HG02840 (cell line): ENCODE measurements around the gene AFMID.
"Not testable (repeated sequence)": the region's sequence is repeated elsewhere in the genome, so short reads cannot be mapped to it uniquely, and the experiment has no call there.

Experiments
- ATAC-seq: cut with Tn5 transposase; IDR thresholded peaks from one replicate; pipeline ENCODE4 v1.9.1; 2021; ENCODE audit warnings: mild to moderate bottlenecking, moderate library complexity, moderate number of reproducible peaks; ENCODE audit not compliant: unreplicated experiment, low FRiP score

The AFMID gene

DNA sequence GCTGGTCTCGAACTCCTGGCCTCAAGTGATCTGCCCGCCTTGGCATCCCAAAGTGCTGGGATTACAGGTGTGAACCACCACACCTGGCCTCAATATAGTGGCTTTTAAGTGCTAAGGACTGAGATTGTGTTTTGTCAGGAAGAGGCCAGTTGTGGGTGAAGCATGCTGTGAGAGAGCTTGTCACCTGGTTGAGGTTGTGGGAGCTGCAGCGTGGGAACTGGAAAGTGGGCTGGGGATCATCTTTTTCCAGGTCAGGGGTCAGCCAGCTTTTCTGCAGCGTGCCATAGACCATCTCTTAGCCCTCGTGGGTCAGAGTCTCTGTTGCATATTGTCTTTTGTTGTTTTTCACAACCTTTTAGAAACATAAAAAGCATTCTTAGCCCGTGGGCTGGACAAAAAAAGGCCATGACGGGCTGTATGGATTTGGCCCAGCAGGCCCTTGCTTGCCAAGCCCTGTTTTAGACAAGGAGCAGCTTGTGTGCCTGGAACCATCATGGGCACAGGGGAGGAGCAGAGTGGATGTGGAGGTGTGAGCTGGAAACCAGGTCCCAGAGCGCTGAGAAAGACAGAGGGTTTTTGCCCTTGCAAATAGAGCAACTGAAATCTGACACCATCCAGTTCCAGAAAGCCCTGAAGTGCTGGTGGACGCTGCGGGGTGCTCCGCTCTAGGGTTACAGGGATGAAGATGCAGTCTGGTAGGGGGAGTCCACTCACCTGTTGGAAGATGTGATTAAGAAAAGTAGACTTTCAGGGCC, 32.4 kb downstream of the AFMID start:
- no peak for ATAC-seq

DNA sequence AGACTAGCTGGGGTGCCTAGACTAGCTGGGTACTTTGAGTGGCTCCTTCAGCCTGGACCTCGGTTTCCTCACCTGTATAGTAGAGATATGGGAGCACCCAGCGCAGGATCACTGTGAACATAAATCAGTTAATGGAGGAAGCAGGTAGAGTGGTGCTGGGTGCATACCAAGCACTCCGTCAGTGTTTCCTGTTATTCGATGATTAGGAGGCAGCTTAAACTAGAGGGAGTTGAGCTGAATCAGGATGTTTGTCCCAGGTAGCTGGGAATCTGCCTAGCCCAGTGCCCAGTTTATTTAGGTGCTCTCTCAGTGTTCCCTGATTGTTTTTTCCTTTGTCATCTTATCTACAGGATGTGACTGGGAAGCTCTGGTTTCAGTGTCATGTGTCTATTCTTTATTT, 35.9 kb downstream of the AFMID start:
- ATAC-seq, result no peak

GRCh38 chr17:78223765-78224164, 36.6 kb downstream of the AFMID start:
- no peak for ATAC-seq

DNA sequence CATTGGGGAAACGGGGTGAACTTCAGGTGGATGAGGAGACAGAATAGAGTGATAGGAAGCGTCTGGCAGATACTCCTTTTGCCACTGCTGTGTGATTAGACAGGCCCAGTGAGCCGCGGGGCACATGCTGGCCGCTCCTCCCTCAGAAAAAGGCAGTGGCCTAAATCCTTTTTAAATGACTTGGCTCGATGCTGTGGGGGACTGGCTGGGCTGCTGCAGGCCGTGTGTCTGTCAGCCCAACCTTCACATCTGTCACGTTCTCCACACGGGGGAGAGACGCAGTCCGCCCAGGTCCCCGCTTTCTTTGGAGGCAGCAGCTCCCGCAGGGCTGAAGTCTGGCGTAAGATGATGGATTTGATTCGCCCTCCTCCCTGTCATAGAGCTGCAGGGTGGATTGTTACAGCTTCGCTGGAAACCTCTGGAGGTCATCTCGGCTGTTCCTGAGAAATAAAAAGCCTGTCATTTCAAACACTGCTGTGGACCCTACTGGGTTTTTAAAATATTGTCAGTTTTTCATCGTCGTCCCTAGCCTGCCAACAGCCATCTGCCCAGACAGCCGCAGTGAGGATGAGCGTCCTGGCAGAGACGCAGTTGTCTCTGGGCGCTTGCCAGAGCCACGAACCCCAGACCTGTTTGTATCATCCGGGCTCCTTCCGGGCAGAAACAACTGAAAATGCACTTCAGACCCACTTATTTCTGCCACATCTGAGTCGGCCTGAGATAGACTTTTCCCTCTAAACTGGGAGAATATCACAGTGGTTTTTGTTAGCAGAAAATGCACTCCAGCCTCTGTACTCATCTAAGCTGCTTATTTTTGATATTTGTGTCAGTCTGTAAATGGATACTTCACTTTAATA, 37.3 kb downstream of the AFMID start:
- ATAC-seq, result no peak

DNA sequence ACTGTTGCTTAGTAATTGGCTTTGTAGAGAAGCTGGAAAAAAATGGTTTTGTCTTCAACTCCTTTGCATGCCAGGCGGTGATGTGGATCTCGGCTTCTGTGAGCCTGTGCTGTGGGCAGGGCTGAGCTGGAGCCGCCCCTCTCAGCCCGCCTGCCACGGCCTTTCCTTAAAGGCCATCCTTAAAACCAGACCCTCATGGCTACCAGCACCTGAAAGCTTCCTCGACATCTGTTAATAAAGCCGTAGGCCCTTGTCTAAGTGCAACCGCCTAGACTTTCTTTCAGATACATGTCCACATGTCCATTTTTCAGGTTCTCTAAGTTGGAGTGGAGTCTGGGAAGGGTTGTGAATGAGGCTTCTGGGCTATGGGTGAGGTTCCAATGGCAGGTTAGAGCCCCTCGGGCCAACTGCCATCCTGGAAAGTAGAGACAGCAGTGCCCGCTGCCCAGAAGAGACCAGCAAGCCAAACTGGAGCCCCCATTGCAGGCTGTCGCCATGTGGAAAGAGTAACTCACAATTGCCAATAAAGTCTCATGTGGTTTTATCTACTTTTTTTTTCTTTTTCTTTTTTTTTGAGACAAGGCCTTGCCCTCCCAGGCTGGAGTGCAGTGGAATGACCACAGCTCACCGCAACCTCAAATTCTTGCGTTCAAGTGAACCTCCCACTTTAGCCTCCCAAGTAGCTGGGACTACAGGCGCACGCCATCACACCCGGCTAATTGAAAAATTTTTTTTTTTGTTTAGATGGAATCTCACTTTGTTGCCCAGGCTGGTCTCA, 38.1 kb downstream of the AFMID start:
- no peak for ATAC-seq

DNA sequence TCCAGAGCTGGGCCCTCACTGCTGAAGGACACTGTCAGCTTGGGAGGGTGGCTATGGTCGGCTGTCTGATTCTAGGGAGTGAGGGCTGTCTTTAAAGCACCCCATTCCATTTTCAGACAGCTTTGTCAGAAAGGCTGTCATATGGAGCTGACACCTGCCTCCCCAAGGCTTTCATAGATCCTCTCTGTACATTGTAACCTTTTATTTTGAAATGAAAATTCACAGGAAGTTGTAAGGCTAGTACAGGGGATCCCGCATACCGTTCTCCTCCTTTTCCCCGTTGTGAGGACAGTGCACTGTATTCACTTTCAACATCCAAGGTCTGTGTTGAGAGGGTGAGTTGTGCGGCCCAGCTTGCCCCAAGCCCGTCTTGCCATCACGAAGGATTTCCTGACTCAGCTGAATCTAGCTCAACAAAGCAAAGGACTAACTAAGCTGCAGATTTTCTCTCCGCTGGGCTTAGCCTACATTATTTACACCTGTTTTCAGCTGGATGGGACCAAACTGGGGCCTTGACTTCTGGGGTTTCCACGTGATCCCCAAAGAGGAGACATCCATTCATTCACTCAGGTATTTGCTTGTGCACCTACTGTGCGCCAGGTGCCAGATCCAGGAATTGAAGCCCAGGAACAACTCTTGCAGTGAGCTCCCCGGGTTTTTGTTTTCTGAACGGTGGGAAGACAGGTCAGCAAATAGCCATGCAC, 39.0 kb downstream of the AFMID start:
- no peak for ATAC-seq

DNA sequence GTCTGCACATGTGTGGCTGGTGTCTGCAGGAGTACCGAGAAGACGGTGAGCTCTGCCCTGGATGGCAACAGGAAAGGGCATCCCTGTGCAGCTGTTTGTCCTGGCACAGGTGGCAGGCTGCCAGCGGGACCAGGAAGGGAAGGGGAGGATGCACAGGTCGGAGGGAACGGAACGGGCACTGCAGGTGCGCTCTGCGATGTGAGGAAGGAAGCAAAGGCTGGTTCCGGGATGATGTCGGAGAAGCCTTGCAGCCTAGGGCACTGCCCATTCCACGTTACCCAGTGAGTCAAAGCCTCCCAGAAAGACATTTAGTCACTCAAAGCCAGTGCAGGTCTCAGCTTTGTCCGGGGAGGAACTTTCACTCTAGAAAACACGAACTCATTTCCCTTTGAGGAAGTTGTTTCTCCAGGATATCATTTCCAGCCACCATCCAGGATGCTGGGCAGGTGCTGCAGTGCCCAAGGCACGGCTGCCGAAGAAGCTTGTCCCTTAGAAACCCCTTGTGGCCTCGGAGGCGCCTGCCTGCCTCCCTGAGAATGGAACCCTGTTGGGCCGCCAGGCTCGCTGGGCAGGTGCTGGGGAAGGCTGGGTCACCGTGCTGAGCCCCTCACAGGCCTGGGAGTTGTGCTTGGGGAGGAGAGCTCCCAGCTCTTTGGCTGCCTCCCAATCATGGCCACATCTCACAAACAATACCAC, 39.7 kb downstream of the AFMID start:
- ATAC-seq, result no peak

DNA sequence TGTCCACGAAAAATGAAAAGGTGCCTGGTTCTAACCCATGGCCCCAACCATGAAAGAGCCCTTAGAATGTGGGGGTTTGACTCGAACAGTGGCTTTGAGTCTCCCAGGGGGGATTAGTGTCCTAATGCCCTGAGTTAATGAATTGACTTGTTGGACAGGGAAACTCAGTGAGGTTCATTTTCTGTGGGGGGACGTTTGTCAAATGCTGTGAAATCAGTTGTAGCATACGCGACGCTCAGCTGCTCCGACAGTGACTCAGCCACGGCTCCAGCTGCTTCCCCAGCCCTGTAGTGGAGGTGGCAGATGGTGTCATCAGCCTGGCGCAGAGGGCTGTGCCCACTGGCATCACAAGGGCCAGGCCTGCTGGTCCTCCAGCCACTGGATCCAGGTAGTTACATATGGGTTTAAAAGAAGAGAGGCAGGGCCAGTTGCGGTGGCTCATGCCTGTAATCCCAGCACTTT, 40.3 kb downstream of the AFMID start:
- ATAC-seq, result no peak

DNA sequence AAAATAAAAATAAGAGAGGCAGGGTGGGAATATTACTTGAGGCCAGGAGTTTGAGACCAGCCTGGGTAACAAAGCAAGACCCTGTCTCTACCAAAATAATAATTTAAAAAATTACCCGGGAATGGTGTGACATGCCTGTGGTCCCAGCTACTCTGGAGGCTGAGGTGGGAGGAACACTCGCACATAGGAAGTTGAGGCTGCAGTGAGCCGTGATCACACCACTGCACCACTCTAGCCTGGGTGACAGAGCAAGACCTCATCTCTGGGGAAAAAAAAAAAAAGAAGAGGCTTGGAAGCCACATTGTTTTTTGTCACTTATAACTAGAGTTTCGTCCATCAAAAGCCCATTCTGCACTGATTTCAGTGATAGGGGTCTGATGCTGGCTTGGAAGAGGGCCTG, 41.0 kb downstream of the AFMID start:
- no peak for ATAC-seq

DNA sequence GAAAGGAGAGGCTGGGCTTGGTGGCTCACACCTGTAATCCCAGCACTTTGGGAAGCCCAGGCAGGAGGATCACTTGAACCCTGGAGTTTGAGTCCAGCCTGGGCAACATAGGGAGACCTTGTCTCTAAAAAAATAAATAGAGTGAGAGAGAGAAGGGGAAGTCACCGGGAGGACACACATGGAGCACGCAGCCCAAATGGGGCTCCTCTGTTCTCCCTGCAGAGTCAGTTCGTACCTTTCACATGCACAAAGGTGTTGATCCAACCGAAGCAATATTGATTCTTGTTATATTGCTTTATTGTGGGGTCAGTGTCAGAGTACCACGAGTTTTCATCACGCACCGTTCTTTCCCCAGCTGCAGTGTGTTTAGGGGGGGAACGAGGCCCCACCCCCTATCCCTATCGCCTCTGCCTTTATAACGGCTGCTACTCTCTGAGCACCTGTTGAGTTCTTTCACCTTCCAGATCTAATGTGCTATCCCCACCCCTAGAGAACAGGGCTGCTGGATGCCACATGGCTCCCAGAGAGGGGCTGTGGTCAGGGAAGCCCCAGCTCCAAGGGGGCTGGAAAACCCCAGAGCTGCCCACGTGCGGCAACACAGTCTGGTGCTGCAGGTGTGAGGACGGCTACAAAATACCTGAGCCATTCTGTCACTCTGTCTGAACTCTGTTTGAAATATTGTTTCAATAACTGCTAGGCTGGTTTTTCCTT, 43.2 kb downstream of the AFMID start:
- no peak for ATAC-seq

DNA sequence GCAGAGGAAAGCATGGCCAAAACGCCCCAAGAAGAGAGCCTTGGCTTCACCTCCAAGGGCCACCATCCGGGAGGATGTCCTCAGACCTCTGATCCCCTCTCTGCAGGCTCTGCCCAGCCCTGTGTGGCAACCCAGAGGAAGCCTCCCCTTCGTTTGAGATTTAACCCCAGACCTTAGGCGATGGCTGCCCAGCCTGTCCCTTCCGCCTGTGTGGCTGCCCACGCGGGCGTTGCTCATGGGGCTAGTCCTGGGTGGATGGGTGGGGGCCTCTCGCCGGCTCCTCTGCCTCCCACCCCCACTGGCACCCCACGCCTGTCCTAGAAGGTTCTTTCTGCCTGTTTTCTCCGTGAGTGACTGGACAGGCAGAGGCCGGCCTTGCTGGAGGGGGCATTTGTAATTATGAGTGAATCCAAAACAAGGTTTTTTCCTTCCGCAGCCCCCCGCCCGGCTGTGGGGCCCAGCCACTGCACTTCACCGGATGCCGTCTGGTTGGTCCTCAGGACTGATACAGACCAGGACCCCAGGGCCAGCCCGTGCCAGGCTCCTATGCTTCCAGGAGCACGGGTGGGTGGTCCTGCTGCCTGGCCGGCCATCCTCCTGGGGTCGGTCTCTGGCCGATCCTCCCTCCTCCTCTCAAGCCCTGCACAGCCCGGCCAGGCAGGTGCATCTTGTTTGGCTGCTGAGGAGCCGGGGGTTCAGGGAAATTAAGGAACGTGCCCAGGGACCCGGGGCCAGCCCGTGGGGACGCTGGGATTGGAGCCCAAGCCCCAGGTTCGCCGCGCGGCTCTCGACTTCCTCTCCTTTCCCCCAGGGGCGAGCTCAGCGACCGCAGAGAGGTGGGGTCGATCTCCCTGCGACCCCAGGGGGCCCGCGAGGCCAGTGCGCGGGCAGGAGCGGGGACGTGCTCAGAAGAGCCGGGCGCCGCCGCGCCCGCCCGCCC, 44.1 kb downstream of the AFMID start, which contains the start of gene TMEM235:
Gene TMEM235 (plus strand): TSS at position 636 of the 940 bp plus-strand sequence. CDS start 393 bp downstream, outside the sequence.
- ATAC-seq, result no peak

GRCh38 chr17:78231991-78232858, 45.1 kb downstream of the AFMID start:
- no peak for ATAC-seq

GRCh38 chr17:78232859-78233173, 45.7 kb downstream of the AFMID start:
- ATAC-seq, result no peak

DNA sequence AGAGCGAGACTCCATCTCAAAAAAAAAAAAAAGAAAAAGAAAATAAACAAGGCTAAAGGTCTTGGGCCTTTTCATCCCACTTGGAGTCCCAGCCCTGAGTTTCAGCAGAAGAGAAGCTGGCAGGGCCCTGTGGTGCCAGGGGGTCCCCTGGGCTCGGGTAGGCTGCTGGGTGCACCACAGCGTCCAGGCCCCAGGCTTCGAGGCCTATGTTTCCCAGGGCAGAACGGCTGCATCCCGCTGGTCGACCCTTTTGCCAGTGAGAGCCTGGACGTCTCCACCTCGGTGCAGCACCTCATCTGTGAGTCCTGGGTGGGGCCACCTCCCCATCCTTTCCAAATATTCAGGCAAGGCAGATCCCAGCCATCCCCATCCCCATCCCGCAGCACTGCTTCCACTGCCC, 46.5 kb downstream of the AFMID start:
- no peak for ATAC-seq

- ATAC-seq, result no peak
Observed at GRCh38 chr17:78234261-78234865, 47.2 kb downstream of the AFMID start.

DNA sequence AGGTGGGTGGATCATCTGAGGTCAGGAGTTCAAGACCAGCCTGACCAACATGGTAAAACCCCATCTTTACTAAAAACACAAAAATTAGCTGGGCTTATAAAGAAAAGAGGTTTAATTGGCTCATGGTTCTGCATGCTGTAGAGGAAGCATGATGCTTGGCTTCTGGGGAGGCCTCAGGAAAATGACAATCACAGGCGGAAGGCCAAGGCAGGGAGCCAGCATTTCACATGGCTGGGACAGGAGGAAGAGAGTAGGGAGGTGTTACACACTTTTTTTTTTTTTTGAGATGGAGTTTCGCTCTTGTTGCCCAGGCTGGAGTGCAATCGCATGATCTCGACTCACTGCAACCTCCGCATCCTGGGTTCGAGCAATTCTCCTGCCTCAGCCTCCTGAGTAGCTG, 47.9 kb downstream of the AFMID start:
- not testable (repeated sequence) for ATAC-seq

GRCh38 chr17:78235885-78236284, 48.7 kb downstream of the AFMID start:
- ATAC-seq, result no peak
